Measurements from ENCODE around the gene HELZ2.
"Not testable (repeated sequence)": the region's sequence is repeated elsewhere in the genome, so short reads cannot be mapped to it uniquely, and the experiment has no call there.

Gene HELZ2

DNA sequence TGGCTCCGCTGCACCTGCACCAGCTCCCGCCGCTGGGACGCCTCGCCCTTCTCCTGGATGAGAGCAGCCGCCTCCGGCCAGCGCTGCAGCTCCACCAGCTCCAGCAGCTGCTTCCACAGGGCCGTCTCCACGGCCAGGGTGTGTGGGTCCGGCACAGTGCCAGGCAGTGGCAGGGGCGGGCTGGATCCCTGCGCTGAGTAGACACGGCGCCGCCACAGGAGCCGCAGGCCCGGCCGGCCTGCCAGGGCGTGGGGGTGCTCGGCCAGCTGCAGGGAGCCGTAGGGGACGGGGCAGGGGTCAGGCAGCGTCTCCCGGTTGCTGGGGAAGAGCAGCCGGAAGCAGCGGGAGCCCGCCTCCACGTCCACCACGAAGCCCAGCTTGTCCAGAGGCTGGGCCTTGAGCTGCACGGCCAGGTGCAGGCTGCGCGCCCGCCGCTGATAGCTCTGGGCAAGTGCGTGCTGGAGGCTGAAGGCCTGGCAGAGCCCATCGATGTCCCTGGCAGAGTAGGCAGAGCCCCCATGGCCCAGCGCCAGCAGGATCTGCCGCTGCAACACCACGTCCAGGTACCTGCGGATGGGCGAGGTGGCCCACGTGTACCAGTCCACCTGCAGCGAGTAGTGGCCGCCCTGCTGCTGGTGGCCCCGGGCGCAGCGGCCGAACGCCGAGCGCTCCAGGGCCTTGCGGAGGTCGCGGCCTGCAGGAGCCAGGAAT, 10.7 kb downstream of the HELZ2 start:
- DNase-seq = no peak

DNA sequence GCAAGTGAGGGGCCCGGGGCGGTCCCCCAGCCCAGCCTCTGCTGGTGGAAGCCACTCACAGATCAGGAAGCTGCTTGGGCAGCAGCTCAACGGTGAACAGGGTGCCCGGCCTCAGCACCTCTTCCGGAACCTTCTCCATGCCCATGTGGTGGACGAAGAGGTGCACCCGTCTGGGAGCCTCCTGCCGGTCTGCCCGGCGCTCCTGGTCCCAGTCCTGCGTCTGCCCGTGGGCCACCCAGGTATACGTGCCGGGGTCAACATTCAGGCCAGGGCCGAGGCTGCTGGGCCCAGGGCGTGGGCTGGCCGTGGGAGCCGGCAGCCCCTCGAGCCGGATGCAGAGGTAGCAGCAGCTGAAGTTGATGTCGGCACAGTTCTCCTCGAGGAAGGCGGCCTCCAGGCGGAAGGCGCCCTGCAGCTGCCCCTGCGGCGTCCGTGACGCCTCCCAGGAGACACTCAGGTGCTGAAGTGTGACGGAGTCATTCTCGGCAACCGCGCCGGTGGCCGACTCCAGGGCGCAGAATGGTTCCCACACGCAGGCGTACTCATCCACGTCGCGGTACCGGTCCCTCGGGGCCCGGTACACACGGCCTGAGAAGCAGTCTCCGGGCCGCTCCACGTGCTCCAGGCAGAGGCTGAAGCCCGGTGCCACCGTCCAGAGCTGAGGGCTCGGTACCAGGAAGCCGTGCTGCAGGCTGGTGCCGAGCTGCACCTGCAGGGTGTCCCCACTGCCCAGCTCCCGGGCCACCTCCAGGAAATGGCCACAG, 11.4 kb downstream of the HELZ2 start:
- no peak for DNase-seq

DNA sequence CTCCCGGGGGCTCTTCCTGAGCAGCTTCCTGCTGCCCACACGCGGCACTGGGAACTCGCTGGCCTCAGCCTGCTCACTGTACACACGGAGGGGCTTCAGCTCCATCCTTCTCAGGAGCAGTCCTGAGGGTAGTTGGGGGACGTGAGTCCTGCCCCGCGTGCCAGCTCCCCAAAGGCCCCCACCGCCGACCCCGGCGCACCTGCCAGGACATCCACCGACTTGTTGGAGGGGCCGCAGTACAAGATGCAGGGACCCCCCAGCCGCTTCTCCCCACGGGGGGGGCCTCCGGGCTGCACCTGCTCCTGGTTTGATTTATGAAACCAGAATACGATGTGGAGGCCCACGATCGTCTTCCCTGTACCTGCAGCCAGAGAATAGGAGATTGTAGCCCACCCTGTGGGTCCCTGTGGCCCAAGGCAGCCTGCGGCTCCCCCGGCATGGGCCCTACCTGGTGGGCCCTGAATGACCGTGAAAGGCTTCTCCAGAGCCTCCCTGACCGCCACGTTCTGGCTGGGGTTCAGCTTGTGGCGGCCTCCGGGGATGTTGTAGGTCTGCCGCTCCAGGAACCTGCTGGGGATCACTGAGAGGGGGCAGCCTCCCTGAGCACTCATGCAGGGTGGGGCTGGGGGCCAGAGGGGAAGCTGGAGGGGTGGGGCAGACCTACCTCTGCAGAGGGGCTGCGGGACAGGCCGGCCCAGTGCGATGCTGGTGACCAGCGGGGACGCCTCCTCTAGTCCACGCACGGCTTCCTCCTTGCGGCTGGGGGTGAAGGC, 12.2 kb downstream of the HELZ2 start:
- DNase-seq = no peak

DNA sequence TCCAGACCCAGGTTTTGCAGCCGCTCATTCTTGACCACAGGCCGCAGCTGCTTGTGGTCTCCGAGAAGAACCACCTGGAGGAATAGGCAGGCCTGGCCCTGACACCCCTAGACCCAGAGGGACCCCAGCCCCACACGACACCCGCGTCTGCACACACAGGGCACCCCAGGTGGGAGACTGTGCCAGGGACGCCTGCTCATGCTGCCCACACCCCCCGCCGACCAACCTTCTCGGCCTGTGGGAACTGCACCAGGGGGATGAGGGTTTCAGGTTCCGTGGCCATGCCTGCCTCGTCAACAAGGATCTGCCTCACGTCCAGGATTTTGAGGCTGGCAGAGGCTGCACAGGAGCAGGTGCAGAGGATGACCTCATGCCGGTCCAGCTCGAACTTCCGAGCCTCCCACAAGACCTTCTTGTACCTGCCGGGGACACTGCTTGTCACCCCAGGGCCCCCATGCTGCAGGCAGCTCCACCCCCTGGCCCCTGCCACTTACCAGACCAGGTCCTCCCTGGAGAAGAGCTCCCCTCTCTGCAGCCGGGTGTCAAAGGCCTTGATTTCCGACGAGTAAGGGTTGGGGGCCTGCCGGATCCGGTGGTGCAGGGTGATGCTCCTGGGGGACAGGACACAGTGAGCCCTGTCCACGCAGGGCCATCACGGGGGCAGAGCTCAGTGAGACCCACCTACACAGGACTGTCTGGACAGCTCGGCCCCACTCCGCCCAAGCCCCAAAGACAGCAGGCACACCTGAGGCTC, 13.0 kb downstream of the HELZ2 start:
- no peak for DNase-seq

DNA sequence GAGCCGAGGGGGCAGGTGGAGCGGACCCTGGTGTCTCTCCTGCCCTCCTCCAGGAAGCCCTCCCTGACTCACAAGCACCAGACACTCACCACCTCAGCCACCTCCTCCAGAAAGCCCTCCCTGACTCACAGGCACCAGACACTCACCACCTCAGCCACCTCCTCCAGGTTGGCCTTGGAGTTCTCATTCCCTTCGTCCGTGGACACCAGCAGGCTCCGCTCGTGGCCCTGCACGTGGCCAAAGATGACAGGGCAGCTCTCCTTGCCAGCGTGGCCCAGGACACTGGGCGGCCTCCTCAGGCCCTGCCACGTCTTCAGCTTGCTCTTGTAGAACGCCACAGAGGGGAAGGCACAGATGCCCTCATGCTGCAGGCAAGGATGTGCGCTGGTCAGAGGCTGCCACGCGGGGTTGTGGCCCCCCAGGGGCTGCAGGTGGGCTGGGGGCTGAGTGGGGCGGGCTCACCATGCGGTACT, 13.7 kb downstream of the HELZ2 start:
- DNase-seq = no peak

DNA sequence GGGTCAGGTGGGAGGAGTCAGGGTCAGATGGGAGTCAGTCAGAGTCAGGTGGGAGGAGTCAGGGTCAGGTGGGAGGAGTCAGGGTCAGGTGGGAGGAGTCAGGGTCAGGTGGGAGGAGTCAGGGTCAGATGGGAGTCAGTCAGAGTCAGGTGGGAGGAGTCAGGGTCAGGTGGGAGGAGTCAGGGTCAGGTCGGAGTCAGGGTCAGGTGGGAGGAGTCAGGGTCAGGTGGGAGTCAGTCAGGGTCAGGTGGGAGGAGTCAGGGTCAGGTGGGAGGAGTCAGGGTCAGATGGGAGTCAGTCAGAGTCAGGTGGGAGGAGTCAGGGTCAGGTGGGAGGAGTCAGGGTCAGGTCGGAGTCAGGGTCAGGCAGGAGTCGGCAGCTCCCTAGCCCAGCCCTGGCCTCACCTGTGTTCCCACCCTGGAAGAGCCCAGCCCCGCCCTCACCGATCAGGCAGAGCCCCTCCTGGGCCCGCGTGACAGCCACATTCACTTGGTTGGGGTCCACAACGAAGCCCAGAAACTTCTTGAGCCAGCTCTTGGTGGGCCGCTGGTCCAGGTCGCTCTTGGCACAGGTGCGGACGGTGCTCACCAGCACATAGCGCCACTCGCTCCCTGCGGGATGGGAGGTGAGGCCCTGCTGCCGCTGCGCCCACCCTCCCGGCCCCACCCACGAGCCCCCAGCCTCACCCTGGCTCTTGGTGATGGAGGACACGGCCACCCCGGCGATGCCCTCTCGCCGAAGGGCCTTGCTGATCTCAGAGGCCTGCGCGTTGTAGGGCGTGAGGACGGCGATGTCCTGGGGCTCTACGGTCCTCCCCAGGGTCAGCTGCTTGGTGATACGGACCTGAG, 14.3 kb downstream of the HELZ2 start:
- not testable (repeated sequence) for DNase-seq

DNA sequence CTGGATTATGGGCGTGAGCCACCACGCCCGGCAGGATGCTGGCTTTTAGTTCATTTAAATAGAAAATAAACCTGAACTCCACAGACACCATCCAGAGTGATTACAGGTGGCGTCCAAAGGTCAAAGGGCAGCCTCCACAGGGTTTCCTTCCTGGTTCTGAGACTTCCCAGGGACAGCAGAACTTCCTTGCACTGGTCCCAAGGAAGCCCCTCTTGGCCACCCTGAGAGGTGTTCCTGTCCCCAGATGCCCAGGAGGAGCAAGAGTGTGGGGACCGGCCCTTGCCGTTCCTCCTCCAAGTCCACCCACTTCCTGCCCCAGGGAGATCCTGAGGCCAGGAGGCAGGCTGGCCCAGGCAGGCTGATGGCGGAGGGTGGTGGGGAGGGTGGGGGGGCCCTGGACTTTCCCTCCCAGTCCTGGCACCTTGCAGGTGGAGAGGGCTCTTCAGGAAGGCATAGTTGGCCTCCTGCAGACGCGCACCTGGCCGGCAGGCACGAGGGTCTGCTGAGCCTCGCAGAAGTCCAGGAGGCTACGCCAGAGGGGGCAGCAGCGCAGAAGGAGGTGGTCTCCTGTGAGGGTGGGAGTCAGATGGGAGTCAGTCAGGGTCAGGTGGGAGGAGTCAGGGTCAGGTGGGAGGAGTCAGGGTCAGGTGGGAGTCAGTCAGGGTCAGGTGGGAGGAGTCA, 15.1 kb downstream of the HELZ2 start:
- DNase-seq = no peak

DNA sequence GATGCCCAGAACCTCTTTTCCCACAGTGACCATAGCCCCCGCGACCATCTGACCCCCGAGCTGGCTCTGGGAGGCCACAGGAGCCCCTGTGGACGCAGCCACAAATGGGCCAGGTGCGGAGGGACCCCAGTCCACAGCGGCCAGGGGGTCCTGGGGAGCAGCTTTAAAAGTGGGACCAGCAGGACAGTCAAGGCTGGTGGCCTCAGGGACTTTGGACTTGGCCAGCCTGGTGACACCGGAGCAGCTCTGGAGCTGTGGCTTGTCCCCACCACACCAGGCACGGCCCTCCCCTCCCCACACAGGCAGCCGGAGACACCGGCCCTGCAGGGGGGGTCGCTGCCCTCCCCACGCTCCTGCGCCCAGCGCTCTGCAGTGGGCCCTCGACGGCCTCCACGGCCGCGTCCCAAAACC, 16.6 kb downstream of the HELZ2 start:
- no peak for DNase-seq

DNA sequence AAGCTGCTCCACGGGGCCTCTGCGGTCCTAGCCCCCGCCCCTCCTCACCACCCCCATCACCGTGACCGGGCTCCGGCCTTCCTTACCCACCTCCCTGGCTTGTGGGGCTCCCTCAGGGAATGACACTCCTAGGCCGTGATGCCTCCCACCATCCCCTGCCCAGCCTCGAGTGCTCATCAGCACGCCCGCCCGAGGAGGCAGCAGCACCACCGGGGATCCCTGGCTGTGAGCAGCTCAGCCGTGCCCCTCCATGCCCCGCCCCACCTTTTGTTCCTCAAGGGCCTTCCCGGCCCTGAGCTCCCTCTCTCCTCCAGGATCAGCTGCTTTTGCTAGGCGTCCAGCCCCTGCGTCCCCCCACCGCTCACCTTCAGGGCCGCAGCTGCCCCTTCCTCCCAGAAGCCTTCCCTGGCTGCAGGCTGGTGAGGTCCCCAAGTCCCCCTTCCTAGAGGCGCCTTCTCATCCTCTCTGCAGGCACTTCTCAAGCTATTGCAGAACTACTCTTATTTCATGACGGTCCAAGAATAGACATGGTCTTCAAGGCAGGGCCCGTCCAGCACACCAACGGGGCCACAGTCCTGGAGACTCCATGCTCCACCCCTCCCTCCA, 17.1 kb downstream of the HELZ2 start:
- DNase-seq = no peak

DNA sequence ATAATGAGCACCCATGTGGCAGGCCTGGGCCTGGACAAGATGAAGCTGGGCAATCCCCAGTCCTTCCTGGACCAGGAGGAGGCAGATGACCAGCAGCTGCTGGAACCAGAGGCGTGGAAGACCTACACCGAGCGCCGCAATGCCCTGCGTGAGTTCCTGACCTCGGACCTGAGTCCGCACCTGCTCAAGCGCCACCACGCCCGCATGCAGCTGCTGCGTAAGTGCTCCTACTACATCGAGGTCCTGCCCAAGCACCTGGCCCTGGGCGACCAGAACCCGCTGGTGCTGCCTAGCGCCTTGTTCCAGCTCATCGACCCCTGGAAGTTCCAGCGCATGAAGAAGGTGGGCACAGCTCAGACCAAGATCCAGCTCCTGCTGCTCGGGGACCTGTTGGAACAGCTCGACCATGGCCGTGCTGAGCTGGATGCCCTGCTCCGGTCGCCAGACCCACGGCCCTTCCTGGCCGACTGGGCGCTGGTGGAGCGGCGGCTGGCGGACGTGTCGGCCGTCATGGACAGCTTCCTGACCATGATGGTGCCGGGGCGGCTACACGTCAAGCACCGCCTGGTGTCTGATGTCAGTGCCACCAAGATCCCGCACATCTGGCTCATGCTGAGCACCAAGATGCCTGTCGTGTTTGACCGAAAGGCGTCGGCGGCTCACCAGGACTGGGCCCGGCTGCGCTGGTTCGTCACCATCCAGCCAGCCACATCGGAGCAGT, 18.2 kb downstream of the HELZ2 start:
- DNase-seq = no peak

DNA sequence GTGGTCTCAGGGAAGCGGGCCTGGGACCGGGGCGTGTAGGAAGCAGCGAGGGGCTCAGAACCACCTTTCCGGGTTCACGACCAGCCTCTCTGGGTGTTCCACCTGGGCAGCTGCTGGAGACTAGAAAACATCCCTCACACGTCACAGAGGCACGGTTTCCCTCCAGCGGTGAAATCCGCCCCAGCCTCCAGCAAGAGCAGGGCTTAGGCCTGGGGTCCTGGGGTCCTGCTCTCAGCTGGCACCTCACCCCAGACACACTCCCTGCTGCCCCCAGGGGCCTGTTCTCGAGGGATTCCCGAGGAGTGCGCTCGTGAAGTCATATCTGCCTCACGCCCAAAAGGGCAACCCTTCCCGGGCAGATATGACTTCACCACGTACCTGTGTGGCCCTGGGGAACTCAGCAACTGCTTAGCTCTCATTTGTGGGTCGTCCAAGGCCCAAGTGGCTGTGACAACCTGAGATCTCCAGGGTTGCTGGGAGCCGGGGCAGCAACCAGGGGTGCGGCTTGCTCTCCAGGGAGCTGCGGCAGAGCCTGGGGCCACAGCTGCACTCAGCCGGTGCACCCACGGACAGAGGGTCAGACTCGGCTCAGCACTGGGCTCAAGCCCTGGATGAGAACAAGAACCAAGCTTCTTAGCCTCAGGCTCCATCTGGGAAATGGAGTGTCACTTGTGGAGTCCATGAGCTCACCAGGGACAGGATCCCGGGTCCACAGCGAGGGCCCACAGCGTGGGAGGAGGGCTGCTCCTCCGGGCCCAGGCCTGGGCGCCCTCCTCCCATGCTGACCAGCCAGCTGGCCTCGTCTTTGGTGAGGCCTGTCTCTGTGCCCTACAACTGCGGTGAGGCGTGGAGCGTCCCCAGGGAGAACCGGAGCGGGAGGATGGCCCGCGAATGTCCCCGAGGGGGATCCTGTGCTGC, 19.4 kb downstream of the HELZ2 start:
- DNase-seq = peak; percentile 19

DNA sequence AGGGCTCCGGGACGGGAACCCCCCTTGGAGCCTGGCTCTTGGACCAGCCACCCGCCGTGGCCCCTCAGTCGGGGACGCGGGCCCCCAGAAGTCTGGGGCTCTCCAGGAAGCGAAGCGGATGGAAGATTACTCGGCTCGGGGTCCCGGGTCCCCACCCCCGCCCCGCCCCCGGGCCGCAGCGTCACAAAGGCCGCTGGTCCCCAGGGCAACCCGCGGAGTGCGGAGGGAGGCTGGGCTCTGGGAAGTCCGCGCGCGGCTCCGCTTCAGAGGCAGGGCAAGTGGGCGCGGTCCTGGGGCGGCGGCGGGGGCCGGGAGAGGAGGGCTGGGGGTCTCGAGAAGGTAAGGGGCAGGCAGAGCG, 20.1 kb downstream of the HELZ2 start, which contains the start of gene FNDC11:
TSS of gene FNDC11 (plus strand) at position 227 of the 358 bp plus-strand sequence. CDS start 1,505 bp downstream, outside the sequence.
- peak; percentile 69 for DNase-seq

DNA sequence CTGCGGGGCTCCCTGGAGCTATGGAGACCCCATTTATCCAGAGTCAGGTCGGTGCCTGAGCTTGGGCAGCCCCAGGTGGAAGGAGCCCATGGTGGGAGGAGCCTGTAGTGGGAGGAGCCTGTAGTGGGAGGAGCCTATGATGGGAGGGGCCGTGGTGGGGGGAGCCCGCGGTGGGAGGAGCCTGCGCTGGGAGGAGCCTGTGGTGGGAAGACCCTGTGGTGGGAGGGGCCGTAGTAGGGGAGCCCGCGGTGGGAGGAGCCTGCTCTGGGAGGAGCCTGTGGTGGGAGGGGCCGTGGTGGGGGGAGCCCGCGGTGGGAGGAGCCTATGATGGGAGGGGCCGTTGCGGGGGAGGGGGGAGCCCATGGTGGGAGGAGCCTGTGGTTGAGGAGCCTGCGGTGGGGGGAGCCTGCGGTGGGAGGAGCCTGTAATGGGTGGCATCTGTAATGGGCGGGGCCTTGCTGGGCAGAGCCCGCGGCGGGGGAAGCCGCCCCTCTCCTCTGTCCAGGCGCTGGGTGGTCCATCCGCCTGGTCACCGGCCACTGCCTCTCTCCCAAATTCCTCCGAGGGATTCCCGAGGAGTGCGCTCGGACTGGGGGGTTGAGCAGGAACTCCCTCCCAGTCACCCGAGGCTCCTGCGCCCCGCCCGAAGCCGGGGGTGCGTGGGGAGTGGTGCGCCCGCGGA, 20.6 kb downstream of the HELZ2 start:
- DNase-seq = peak; percentile 88

DNA sequence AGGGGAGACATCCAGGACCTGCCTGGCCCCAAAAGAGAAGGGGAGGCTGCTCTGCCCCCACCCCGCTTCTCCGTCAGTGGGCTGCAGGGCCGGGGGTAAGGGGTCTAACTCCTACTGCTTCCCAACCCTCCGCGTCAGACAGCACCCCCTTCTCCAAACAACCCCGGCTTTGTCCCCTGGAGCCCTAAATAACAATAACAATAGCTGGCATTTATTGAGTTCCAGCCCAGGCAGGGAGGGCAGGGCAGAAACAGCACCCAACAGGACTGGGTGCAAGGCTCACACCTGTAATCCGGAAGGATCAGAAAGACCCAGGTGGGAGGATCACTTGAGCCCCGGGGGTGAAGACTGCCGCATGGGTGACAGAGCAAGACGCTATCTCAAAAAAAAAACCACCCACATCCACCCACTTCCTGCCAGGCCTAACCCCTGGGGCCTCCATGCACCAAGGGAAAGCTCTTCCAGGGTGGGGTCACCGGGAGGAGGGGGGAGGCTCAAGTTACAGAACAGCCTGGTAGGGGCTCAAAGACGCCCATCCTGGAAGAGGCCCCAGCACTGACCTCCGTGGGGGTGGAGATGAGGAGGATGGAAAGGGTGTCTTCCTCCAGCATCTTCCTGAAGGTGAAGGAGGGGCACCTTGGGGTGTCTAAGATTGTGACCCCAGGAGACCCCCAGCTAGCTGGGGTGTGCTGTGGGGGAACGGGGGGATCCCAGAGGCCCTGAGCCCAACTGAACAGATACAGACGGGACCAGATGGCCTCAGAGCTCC, 21.4 kb downstream of the HELZ2 start:
- peak; percentile 72 for DNase-seq

DNA sequence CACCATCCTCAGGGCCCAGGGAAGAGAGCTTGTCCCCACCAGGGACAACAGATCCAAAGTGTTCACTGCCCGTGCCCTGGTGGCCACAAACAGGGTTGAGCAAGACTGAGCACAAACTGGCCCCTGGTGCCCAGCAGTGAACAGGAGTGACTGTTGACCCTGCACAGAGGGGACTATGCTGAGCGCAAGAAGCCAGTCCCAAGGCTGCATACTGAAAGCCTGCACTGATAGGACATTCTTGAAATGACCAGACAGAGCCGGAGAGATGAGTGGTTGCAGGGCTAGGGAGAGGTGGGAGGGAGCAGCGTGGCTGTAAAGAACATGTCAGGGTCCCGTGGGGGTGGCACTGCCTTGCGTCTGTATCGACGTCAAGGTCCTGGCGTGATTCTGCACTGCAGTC, 23.0 kb downstream of the HELZ2 start:
- DNase-seq = no peak

DNA sequence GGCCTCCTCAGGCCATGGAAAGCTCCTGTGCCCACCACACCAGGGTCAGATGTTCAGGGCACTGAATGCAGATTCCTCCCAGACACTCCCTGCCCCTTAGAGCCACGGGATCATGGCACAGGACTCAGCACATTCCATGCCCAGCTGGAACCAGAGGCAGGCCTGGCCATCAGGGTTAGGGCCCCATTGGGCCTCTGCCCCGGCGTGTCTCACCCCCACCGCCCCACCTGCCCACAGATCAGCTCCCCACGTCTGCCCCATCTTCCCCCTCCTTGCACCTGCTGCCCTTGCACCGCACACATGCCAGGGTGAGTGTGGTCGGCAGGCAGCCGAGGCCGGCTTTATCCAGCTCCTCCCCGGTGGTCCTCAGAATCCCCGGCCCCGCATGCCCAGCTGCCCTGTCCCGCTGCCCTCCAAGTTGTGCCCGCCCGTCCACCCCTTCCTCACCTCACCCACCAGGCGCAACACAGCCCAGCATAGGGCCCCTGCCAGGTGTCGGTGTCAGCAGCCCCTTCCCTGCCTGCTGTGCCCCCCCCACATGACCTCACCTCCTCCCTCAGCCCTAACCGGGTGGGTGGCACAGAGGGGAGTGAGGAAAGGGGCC, 24.3 kb downstream of the HELZ2 start:
- no peak for DNase-seq

DNA sequence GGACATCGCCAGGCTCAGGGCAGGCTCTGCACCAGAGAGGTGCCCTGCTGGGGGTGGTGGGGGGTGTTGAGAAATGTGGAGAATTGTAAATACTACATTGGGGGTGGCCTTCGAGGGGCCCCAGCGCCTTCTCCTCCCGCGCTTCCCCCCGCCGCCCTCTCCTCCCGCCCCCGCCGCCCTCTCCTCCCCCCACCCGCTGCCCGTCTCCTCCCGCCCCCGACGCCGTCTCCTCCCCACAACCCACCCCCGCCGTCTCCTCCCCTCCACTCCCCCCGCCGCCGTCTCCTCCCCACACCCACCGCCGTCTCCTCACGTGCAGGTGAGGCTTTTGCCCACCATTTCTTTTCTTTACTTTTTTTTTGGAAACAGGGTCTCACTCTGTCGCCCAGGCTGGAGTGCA, 25.0 kb downstream of the HELZ2 start:
- DNase-seq = no peak

All from CD4-positive, alpha-beta T cell treated with Interleukin-17A for 4 hours (primary cell).